SIG-M5 (cell line): ENCODE data around the gene OR11H6.
"Not testable (repeated sequence)": the region's sequence is repeated elsewhere in the genome, so short reads cannot be mapped to it uniquely, and the experiment has no call there.

Source experiments
- DNase-seq: peaks from one replicate; lab custom pipeline; 2025; lab: John Stamatoyannopoulos, UW

OR11H6 gene, protein sequence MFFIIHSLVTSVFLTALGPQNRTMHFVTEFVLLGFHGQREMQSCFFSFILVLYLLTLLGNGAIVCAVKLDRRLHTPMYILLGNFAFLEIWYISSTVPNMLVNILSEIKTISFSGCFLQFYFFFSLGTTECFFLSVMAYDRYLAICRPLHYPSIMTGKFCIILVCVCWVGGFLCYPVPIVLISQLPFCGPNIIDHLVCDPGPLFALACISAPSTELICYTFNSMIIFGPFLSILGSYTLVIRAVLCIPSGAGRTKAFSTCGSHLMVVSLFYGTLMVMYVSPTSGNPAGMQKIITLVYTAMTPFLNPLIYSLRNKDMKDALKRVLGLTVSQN

DNA sequence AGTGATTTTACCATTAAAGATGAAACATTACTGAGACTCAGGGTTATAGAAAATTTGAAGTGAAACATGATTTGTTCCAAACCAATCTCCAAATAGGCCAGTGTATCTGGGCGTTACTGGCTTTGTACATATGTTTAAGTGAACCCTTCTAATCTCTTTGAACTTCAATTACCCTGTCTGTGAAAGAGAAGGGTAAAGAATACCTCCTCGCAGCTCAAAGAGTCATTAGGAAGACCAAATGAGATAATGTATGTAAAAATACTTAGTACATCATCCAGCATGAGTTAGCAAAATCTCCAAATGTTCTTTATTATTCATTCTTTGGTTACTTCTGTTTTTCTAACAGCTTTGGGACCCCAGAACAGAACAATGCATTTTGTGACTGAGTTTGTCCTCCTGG is at the start of gene OR11H6:
OR11H6 (plus strand) TSS at position 301 of the 400 bp plus-strand sequence; CDS start at position 301, 0 bp downstream.
- DNase-seq: no peak

DNA sequence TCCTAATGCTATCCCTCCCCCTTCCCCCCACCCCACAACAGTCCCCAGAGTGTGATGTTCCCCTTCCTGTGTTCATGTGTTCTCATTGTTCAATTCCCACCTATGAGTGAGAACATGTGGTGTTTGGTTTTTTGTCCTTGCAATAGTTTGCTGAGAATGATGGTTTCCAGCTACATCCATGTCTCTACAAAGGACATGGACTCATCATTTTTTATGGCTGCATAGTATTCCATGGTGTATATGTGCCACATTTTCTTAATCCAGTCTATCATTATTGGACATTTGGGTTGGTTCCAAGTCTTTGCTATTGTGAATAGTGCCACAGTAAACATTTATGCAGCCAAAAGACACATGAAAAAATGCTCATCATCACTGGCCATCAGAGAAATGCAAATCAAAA is 49.3 kb upstream of the OR11H6 start:
- not testable (repeated sequence) for DNase-seq

DNA sequence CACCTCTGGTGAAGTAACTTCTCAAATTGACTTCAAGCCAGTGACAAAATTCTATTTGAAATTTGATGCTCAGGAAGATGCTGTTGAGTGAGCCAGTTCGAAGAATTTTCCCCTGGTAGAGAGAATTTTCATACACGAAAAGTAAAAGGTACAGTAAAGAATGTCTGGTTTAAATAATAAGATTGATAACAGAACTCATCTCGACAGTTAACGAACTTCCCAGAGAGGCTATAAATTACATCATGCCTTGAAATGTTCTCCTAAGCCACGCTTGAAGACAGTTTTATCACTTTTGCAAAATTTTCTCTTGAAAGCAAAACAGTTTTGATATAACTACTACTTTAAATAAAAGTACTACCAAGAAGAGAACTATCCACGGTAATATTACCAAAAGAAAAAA is 47.2 kb upstream of the OR11H6 start:
- no peak for DNase-seq

DNA sequence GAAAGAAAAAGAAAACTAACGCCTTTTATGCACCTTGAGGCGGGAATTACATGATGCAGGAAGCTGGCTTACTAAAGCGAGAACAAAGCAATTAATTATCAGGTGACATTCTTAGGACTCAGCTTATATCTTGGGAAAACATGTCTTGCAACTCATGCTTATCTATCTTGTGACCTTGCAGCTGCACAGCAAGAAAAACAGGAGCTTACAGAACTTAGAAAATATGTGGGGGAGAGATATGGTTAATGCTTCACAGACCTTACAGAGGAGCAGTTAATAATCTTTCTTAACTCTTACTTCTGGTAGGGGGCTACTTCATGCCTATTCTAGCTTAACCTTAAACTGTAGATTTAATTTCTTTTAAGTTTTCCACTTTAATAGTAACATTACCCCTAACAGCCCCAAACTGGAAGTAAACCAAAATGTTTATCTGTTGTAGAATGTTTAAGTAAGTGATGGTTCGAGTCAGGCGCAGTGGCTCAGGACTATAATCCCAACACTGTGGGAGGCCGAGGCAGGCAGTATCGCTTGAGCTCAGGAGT is 46.0 kb upstream of the OR11H6 start:
- DNase-seq: no peak

DNA sequence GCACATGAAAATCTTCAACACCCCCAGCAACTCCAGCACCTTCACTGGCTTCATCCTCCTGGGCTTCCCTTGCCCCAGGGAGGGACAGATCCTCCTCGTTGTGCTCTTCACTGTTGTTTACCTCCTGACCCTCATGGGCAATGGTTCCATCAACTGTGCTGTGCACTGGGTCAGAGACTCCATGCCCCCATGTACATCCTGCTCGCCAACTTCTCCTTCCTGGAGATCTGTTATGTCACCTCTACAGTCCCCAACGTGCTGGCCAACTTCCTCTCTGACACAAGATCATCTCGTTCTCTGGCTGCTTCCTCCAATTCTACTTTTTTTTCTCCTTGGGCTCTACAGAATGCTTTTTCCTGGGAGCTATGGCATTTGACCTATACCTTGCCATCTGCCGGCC is 44.3 kb upstream of the OR11H6 start:
- DNase-seq: no peak

DNA sequence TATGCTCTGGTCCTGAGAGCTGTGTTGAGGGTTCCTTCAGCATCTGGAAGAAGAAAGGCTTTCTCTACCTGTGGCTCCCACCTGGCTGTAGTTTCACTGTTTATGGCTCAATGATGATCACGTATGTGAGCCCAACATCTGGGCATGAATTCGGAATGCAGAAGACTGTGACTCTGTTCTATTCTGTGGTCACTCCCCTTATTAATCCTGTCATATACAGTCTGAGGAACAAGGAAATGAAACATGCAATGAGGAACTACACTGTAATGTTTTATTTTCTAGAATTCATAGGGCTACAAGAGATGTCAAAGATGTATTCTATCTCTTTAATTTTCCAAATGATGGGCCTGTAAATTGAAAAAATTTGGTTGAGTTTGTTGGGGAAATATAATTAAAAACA is 43.6 kb upstream of the OR11H6 start:
- no peak for DNase-seq

DNA sequence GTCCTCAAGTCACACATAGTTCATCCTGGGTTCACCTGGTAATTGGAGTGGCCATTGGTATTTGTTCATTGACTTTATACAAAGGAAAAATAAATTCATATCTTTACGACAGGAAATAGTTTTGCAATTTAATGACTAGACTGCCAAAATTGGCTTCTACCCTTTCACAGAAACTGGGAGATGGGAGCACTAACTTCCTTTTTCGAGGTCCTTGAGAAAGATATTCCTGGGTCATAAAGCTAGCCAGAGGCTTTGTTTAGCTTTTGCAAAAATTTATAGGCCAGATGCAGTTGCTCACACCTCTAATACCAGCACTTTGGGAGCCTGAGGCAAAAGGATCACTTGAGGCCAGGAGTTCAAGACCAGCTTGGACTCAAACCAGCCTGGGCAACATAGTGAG is 43.0 kb upstream of the OR11H6 start:
- DNase-seq: no peak

DNA sequence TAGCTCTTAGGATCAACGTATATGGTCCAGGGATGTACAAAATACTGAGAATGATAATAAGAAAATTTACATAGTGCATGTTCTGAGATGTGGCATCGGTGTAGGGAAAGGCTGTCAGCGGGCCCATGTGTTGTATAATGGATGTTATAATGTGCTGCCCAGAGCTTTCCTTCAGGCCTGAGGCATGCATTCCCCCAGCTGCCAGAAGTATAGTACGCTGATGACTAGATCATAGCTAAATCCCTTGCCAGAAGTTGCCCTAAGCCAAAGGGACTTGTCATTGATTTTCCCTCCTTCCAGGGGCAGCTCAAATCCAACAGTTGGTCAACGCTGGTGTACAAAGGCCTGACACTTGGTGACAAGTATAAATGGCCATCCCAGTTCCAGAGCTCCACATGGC is 39.3 kb upstream of the OR11H6 start:
- no peak for DNase-seq

DNA sequence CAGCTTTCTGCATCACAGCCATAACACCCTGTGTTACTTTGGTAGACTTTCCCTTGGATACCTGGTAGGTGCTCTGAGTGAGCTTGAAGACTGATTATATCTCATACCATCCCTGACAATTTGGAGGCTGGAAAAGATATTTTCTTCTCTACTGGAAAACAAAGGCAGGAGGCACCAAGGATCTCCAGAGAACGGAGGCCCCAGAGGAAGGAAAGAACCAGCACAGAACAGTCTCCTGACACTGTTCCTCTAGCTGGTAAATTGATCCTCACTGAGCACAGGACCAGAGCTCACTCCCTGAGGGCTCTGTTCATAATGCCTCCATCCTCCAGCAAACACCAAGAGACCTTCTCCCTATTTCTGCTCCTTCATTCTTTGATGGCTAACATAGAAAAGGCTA is 32.9 kb upstream of the OR11H6 start, which contains the start of gene OR11G2:
OR11G2 (plus strand) TSS at position 301 of the 400 bp plus-strand sequence. CDS start 6,542 bp downstream, outside the sequence.
- no peak for DNase-seq

DNA sequence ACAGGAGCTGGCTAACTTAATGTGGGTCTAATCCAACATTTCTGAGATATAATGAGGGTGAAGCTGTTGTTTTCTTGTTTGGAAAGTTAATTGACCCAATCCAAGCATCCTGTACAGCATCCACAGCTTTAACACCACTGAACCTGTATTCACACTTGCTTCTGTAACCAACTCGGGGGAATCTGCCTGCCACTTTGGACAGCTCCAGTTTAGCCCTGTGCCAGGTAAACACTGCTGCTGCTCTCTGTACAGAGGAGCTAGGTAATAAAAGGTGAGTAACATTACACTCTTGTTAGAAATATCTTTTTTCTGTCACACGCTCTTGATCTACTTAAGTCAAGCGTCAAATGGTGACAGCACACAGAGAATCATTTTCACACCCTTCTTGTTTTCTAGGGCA is 32.1 kb upstream of the OR11H6 start:
- DNase-seq: no peak

DNA sequence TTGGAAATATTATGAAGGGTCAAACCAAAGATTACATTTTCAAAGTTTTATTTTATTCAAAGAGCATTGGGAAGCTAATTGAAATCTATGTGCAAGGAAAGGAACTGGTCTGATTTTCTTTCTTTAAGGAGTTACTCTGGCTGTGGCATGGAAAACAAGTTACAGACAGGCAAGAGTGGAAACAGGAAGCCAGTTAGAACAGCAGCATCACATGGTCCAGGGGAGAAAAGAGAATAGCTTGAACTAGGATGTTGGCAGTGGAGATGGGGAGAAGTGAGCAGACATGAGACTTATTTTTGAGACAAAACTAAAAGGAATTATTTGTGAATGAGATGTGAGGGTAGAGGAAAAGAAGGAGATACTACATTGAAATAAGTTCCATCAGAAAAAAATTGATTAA is 29.4 kb upstream of the OR11H6 start:
- DNase-seq: no peak

DNA sequence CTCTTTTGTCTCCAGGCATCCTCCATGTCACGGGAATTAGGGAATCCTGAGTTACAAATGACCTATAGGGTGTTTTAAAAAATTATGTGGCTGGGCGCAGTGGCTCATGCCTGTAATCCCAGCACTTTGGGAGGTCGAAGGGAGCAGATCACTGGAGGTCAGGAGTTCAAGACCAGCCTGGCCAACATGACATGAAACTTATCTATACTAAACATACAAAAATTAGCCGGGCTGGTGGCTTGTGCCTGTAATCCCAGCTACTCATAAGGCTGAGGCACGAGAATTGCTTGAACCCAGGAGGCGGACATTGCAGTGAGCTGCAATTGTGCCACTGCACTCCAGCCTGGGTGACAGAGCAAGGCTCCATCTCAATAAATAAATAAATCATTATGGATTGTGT is 28.3 kb upstream of the OR11H6 start:
- not testable (repeated sequence) for DNase-seq

DNA sequence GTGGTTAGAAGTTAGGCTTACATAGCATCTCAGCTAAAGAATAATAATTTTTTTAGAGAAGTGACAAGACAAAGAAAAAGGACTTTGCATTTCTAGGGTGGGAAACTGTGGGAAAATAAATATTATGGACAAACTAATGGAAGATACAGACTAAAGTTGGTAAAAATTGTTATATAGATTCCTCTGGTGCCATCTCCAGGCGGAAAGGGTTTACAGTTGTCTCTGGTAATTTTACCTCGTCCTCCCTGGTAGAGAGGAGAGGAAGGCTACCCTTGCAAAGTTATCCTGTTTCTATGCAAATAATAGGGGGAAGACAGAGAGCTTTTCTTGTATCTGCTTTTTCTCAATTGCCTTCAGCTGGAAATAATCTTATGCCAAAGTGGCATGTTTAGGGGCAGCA is 27.6 kb upstream of the OR11H6 start:
- DNase-seq: no peak

DNA sequence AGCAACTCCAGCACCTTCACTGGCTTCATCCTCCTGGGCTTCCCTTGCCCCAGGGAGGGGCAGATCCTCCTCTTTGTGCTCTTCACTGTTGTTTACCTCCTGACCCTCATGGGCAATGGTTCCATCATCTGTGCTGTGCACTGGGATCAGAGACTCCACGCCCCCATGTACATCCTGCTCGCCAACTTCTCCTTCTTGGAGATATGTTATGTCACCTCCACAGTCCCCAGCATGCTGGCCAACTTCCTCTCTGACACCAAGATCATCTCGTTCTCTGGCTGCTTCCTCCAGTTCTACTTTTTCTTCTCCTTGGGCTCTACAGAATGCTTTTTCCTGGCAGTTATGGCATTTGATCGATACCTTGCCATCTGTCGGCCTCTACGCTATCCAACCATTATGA is 26.1 kb upstream of the OR11H6 start:
- DNase-seq: no peak

DNA sequence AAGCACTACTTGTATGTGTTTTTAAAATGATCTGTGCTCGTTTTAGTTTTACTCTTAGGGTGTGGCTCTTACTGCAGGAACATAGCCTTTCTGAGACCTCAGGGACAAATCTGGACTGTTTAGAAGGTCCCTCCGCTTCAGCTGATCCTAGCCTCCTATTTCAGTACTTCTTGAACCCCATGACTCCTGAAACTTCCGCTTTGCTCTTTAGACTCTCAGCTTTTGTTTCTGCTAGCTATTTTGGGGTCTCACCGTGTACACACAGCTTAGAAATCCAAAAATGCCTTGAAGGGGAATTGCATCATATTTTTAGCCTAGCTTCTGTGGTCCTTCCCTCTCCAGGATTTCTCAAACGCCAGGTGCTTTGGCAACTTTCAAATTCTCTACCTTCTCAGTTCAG is 24.5 kb upstream of the OR11H6 start:
- DNase-seq: no peak

DNA sequence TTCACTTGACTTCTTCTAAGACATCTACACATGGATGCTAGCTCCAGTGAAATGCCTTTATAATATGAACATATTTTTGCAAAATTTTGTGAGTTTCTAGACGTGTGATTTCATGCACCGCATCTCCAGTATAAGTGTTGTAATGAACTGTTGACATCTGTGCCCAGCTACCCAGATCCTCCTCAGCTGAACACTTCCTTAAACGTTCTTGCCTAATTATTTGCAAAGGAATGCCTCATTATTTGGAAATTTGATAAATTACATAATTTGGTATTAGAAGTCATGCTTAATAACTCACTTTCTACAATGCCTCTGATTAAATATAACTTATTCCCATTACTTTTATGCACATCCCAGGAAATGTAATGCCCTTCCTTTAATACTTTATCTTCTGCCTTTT is 18.8 kb upstream of the OR11H6 start:
- DNase-seq: no peak

DNA sequence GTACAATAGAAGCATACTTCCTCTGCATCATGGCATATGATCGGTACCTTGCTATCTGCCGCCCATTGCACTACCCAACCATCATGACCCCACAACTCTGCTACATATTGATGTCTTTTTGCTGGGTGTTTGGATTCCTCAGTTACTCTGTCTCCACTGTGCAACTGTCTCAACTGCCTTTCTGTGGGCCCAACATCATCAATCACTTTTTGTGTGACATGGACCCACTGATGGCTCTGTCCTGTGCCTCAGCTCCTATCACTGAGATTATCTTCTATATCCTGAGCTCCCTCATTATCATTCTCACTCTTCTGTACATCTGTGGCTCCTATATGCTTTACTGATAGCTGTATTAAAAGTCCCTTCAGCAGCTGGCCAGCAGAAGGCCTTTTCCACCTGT is 13.9 kb upstream of the OR11H6 start:
- DNase-seq: no peak

DNA sequence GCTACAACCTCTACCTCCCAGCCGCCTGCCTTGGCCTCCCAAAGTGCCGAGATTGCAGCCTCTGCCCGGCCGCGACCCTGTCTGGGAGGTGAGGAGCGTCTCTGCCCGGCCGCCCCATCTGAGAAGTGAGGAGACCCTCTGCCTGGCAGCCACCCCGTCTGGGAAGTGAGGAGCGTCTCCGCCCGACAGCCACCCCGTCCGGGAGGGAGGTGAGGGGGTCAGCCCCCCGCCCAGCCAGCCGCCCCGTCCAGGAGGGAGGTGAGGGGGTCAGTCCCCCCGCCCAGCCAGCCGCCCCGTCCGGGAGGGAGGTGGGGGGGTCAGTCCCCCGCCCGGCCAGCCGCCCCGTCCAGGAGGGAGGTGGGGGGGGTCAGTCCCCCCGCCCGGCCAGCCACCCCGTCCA is 11.1 kb upstream of the OR11H6 start:
- DNase-seq: not testable (repeated sequence)

DNA sequence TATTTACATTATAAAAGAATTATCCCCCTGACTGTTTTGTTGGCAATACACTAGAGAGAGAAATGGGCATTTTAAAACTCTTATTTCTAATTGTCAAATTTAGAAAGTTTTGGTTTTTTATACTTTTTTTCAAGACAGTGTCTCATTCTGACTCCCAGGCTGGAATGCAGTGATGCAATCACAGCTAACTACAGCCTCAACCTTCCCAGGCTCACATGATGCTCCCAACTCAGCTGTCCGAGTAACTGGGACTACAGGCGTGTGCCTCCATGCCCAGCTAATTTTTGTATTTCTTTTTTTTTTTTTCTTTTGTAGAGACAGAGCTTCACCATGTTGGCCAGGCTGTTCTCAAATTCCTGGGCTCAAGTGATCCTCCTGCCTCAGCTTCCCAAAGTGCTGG is 8.3 kb upstream of the OR11H6 start:
- DNase-seq: no peak

DNA sequence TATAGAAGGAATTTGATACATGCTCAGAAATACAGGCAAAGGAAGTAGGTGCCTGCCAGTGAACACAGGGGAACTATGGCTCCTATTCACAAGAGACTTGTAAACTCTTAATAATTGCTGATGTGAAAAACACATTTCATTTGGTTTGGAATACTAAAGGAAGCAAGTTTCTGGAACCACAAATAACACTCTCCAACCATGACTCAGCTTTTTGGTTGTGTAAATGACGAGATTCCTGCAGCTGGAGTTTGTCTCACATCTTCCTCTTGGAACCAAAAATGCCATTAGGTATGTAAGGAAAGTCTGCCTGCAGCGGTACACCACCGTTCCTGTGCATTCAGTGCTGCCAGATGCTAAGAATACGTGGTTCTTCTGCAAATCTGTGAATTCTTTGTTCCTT is 4.5 kb upstream of the OR11H6 start:
- DNase-seq: no peak

DNA sequence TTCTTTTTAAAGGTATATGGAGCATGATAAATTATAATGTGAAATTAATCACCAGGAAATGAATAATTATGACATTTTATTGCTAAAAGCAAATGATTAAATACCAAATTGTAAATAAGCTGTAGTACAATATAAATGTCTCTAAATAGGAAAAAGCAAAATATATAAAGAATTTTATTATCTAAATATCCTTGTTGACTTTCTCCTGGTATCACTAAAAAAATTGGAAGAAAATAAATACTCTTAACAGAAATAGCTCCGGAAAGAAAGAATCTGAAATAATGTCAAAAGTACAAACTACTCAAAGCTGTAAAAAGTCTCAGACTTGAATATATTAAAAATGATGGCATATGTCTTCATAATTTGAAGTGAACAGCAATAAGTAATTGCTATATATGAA is 5.2 kb downstream of the OR11H6 start, which contains the start of gene OR11H7:
OR11H7 (plus strand) TSS at position 301 of the 400 bp plus-strand sequence.
- no peak for DNase-seq

DNA sequence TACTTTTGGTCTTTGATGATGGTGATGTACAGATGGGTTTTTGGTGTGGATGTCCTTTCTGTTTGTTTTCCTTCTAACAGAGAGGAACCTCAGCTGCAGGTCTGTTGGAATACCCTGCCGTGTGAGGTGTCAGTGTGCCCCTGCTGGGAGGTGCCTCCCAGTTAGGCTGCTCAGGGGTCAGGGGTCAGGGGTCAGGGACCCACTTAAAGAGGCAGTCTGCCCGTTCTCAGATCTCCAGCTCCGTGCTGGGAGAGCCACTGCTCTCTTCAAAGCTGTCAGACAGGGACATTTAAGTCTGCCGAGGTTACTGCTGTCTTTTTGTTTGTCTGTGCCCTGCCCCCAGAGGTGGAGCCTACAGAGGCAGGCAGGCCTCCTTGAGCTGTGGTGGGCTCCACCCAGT is 11.9 kb downstream of the OR11H6 start:
- not testable (repeated sequence) for DNase-seq

DNA sequence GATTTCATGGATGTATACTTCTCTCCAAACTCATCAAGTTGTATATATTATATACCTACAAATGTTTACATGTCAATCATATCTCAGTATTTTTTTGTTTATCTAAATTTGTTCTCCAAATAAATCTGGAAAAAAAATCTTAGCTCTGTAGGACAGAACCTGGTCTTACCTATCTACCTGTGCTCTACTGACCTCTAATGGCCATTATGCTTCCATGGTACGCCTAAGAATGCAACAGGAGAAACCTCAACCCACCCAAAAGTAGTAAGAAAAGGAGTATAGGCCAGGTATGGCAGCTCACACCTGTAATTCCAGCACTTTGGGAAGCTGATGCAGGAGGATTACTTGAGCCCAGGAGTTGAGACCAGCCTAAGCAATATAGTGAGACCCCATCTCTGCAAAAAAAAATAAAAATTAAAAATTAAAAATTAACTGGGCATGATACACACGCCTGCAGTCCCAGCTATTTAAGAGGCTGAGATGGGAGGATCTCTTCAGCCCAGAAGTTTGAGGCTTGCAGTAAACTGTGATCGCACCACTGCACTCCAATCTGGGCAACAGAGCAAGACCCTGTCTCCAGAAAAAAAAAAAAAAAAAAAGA is 24.2 kb downstream of the OR11H6 start:
- DNase-seq: no peak
